ENCODE measurements around the gene MTHFD2L.

MTHFD2L gene

DNA sequence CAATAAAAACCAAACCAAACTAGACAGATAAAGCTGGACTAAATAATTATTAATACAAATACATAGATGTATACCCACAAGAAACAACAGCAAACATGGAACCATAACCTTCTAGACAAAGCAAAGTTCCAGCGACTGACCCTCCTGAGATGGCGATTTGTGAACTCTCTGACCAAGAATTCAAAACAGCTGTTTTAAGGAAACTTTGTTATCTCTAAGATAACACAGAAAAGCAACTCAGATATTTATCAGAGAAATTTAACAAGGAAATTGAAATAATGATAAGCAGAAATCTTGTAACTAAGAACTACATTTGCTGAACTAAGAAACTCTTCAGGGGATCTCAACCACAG lies 23.4 kb upstream of the MTHFD2L start:
- FAIRE-seq: no peak
- no peak for TF ChIP-seq POLR2A (IDR thresholded peaks at IDR 0.05; ENCODE audit: low read depth, low read length)
- TF ChIP-seq POLR2AphosphoS5 (IDR thresholded peaks at IDR 0.05; ENCODE audit: low read depth, low read length): no peak
- TF ChIP-seq TAF1 (IDR thresholded peaks at IDR 0.05; ENCODE audit: borderline replicate concordance, low read depth, low read length): no peak
- no peak for DNase-seq (ENCODE audit: insufficient read length)

DNA sequence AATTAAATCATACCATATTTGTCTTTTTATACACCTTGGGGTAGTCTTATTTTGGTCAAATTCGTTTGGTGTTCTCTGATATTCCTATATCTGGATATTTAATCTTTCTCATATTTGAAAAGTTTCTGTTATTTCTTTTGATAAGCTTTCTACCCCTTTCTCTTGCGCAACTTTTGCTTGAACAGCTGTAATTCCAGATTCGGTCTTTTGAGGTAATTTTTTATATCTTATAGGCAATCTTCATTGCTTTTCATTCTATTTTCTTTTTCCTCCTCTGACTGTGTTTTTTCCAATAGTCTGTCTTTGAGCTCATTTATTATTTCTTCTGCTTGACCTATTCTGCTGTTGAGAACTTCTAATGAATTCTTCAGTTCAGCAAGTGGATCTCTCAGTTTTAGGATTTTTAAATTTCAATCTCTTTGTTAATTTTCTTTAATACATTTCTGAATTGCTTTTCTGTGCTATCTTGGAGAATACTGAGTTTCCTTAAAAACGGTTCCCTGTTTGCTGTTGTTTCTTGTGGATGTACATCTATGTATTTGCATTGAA lies 11.3 kb upstream of the MTHFD2L start:
- DNase-seq (ENCODE audit: insufficient read length) (no peak), FAIRE-seq (no peak)
- TF ChIP-seq POLR2A (IDR thresholded peaks at IDR 0.05; ENCODE audit: low read depth, low read length): no peak
- no peak for TF ChIP-seq TAF1 (IDR thresholded peaks at IDR 0.05; ENCODE audit: borderline replicate concordance, low read depth, low read length)
- TF ChIP-seq POLR2AphosphoS5 (IDR thresholded peaks at IDR 0.05; ENCODE audit: low read depth, low read length): no peak

DNA sequence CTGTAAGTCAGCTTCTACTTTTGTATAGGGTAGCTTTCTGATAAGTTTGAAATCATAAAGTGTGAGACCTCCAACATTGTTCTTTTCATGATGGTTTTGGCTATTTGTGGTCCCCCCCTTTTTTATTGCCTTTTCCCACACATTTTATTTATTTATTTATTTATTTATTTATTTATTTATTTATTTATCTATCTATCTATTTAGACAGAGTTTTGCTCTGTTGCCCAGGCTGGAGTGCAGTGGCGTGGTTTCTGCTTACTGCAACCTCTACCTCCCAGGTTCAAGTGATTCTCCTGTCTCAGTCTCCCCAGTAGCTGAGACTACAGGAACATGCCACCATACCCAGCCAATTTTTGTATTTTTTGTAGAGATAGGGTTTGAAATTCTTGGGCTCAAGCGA lies 9.7 kb upstream of the MTHFD2L start:
- DNase-seq (ENCODE audit: insufficient read length) (no peak), FAIRE-seq (no peak)
- TF ChIP-seq POLR2AphosphoS5 (IDR thresholded peaks at IDR 0.05; ENCODE audit: low read depth, low read length): no peak
- TF ChIP-seq POLR2A (IDR thresholded peaks at IDR 0.05; ENCODE audit: low read depth, low read length): no peak
- TF ChIP-seq TAF1 (IDR thresholded peaks at IDR 0.05; ENCODE audit: borderline replicate concordance, low read depth, low read length): no peak

DNA sequence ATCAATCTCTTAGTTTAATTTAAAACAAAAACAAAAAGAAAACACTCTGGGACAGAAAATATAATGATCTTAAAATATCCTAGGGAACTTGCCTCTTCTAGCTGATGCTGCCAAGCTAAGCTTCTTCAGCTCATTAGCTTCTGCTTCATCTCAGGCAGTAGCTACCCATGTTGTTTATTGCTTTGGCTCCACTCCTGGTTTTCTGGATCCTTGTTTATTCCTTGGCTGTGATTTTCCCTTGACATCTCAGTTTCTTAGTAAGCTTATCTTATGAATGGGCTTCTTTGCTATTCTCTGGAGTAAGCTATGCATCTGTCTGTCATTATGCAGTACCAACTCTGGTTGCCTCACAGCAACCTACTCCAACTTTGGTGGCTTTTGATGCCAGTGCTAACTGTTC lies 5.1 kb upstream of the MTHFD2L start:
- DNase-seq (ENCODE audit: insufficient read length): no peak
- no peak for TF ChIP-seq TAF1 (IDR thresholded peaks at IDR 0.05; ENCODE audit: borderline replicate concordance, low read depth, low read length)
- TF ChIP-seq POLR2A (IDR thresholded peaks at IDR 0.05; ENCODE audit: low read depth, low read length): no peak
- no peak for TF ChIP-seq POLR2AphosphoS5 (IDR thresholded peaks at IDR 0.05; ENCODE audit: low read depth, low read length)
- FAIRE-seq: no peak

DNA sequence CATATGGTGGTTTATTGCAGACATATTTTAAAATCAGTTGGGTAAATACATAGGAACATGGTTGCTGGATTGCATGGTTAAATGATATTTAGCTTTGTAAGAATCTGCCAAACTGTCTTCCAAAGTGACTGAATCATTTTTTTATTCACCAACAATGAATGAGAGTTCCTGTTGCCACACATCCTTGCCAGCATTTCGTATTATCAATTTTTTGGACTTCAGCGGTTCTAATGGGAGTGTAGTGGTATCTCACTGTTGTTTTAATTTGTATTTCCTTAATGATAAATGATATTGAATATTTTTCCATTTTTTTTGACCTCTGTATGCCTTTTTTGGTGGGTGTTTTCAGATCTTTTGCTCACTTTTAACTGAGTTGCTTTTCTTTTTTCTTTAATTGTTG lies 1.4 kb upstream of the MTHFD2L start:
- FAIRE-seq: no peak
- TF ChIP-seq POLR2A (IDR thresholded peaks at IDR 0.05; ENCODE audit: low read depth, low read length): no peak
- TF ChIP-seq TAF1 (IDR thresholded peaks at IDR 0.05; ENCODE audit: borderline replicate concordance, low read depth, low read length): no peak
- TF ChIP-seq POLR2AphosphoS5 (IDR thresholded peaks at IDR 0.05; ENCODE audit: low read depth, low read length): no peak

DNA sequence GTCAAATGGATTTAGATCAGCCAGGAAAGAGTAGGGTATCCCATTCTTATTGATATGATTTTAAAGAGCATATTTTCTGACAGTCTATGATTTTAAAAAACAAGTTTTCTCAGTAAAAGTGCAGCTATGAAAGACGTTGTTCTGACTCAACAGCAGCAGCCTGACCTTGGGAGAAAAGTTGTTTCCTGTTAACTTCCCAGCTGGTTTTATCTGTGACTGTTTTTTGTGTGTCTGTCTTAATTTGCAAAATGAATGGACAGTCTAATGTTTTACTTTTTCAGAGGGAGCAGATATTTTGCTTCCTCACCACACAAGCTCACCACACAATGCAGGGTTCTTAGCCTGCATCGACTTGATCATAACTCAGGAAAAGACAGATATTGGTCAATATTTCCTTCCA lies 764 bp upstream of the MTHFD2L start:
- FAIRE-seq (no peak), DNase-seq (ENCODE audit: insufficient read length) (no peak)
- TF ChIP-seq POLR2AphosphoS5 (IDR thresholded peaks at IDR 0.05; ENCODE audit: low read depth, low read length): no peak
- no peak for TF ChIP-seq POLR2A (IDR thresholded peaks at IDR 0.05; ENCODE audit: low read depth, low read length)
- no peak for TF ChIP-seq TAF1 (IDR thresholded peaks at IDR 0.05; ENCODE audit: borderline replicate concordance, low read depth, low read length)

More for the DNA sequence above, 1.4 kb upstream of the MTHFD2L start:
- no peak for DNase-seq (ENCODE audit: insufficient read length)

DNA sequence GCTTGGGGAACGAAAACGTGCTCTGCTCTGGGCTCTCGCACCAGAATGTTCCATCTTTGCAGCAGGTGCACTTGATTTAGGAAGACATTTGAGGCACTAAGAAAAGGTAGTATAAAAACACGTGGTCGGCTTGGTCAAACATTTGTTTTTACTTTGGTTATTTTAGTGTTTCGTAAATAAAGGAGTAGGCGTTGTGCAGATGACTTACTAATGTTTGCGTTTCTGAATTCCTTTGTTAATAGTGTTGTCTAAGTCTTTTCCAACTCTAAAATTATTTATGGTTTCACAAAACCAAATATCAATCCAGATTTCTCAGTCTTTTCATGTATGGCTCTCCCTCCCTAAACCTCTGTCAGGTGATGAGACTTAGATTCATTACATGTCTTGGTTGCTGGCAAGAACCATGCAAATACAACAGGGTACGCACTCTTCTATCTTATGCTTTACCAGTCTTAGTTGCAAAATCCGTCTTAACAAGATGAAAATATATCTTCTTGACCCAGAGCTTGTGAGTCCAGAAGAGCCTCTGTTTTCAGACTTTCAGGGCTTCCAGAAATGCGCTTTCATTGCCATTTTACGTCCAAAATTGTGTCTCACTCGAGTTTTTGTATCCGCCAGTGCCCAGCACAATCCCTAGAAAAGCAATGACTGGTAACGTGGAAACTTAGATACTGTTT lies 686 bp downstream of the MTHFD2L start:
- FAIRE-seq (peak; percentile 60), DNase-seq (ENCODE audit: insufficient read length) (no peak)
- TF ChIP-seq TAF1 (IDR thresholded peaks at IDR 0.05; ENCODE audit: borderline replicate concordance, low read depth, low read length) (no peak), POLR2A (IDR thresholded peaks at IDR 0.05; ENCODE audit: low read depth, low read length) (no peak), POLR2AphosphoS5 (IDR thresholded peaks at IDR 0.05; ENCODE audit: low read depth, low read length) (no peak)

DNA sequence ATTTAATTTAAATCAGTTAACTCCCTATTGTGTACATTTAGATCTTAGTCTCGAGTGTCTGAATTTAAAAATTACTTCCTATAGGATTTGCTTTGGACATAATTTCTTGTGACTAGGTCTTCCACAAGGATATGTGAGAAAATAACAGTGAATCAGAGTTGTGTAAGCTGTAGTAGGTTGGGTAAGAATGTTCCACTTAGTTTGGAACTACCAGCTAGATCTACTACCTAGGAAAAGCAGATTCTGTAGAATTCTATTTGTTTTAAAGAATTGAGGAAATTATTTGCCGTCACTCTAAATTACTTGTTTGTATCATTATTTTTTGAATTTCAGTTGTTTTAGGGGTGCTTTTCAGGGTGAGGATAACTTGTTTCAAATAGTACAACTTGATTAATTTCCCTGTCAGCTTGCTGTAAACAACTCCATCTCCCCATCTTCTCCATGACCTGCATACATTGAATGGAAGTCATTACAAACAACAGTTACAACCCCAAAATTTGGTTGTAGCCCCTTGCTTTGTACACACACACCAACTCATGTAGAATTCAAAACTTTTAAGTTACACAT lies 1.3 kb downstream of the MTHFD2L start:
- FAIRE-seq (no peak), DNase-seq (ENCODE audit: insufficient read length) (no peak)
- TF ChIP-seq POLR2AphosphoS5 (IDR thresholded peaks at IDR 0.05; ENCODE audit: low read depth, low read length): no peak
- no peak for TF ChIP-seq TAF1 (IDR thresholded peaks at IDR 0.05; ENCODE audit: borderline replicate concordance, low read depth, low read length)
- no peak for TF ChIP-seq POLR2A (IDR thresholded peaks at IDR 0.05; ENCODE audit: low read depth, low read length)

DNA sequence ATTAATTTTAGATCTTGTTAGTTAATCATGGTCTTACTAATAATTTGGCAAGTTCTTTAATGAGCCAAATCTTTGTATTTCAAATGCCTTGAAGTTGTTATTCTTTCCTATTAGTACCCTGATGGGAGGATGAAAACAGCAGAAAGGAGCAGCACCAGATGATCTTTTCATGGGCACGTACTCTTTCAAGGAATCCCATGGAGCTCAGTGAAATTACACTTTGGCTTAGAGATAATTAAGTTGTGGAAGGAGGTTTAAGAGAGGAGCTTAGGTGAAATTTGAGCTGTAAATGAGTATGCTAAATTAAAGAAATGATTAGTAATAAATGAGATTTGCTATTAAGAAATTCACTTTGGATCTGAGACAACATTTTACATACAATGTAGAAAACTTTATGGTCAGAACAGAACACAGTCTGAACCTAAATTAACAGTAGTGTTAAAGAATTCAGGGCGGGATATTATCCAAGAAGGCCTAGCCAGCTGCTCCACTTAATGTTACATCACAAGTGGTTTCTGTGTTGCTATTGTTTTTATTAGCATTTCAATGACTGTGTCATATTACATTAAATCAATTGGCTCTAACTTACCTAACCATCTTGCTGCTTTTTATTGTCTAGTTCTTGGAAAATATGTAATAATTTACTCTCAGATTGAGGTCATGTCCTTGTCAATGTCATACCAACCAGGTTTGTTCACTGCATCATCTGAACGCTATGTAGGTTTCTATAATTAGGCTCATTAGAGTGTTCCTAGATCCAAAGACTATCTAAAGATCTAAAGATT lies 3.9 kb downstream of the MTHFD2L start:
- DNase-seq (ENCODE audit: insufficient read length): no peak
- TF ChIP-seq POLR2AphosphoS5 (IDR thresholded peaks at IDR 0.05; ENCODE audit: low read depth, low read length): no peak

DNA sequence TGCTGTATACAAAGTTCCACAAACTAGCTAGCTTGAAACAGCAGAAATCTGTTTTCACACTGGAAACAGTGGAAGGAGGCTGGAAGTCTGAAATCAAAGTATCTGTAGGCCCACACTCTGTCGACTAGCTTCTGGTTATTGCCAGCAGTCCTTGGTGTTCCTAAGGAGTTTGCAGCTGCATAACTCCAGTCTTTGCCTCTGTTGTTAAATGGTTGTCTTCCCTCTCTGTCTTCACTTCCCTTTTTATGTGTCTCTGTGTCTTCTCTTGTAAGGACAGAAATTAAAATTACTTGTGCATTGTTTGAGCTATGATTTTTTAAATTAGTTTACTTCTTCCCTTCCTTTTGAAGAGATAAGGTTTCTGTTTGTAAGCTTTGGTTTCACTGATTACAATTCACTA lies 8.2 kb downstream of the MTHFD2L start:
- TF ChIP-seq POLR2A (IDR thresholded peaks at IDR 0.05; ENCODE audit: low read depth, low read length) (no peak), TAF1 (IDR thresholded peaks at IDR 0.05; ENCODE audit: borderline replicate concordance, low read depth, low read length) (no peak), POLR2AphosphoS5 (IDR thresholded peaks at IDR 0.05; ENCODE audit: low read depth, low read length) (no peak)
- DNase-seq (ENCODE audit: insufficient read length) (no peak), FAIRE-seq (peak; percentile 64)

More for the DNA sequence above, 3.9 kb downstream of the MTHFD2L start:
- no peak for FAIRE-seq

DNA sequence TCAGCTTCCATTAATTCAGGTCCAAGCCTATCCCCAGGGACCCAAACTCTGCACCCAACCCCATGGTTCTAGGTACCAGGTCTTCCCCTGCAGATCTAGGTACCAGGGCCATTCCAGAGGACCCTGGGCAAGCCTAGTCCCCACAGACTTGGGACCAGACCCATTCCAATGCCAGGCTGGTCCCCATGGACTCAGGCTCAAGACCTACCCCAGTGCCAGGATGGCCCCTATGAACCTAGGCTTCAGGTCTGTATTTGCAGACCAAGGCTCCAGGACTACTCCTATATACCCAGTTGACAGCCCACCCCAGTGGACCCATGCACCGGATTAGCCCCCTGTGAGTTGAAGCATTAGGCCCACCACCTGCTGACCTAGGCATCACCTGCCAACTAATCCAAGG lies 8.9 kb downstream of the MTHFD2L start:
- TF ChIP-seq POLR2A (IDR thresholded peaks at IDR 0.05; ENCODE audit: low read depth, low read length) (no peak), TAF1 (IDR thresholded peaks at IDR 0.05; ENCODE audit: borderline replicate concordance, low read depth, low read length) (no peak), POLR2AphosphoS5 (IDR thresholded peaks at IDR 0.05; ENCODE audit: low read depth, low read length) (no peak; the same call in 1 of the 2 replicates)
- FAIRE-seq: no peak
- no peak for DNase-seq (ENCODE audit: insufficient read length)

All from GM12892 (cell line).